D721Med (cell line): ENCODE measurements around the gene BRD7.

ENCODE experiments used
- DNase-seq: peaks from one replicate; pipeline ENCODE4 v3.0.0; 2011; ENCODE audit warnings: low spot score; ENCODE audit not compliant: insufficient read length
- FAIRE-seq: peaks from 2 replicates; lab custom pipeline; 2011; peaks lifted over from hg19 to GRCh38; lab: Jason Lieb, UNC
- TF ChIP-seq, protein P1 (sequence below): IDR thresholded peaks from 2 replicates; pipeline ENCODE4 v1.5.1; 2012; ENCODE audit warnings: mild to moderate bottlenecking, control low read depth; ENCODE audit not compliant: insufficient read depth; ENCODE audit errors: missing control alignments

The BRD7 gene

DNA sequence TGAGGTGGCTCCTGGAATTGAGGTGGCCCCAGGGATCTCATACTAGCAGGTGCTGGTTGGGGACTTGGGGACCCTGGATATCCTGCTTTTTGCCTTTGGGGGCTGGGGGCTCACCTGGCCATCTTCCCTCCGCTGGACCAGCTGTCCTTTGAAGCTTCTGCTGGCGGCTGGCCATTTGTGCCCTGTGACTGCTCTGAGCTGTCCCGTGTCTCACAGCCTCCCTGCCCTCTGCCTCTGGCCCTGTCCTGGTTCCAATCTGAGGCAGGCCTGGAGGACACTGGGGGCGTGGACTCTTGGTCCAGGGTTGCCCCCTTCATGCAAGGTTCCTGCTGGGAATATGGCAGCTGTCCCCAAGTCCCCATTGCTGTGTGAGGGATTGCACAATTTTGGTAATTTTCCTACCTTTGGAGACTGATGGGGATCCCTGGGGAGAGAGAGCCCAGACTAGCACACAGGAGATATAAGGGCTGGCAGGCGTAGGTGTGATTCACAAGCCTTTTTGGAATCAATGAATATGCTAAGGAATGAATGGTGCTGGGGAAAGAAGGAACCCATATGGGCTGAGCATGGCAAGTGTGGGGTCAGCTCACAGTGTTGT, 83.3 kb downstream of the BRD7 start:
- FAIRE-seq (no peak), DNase-seq (no peak)
- TF ChIP-seq, protein P1, sequence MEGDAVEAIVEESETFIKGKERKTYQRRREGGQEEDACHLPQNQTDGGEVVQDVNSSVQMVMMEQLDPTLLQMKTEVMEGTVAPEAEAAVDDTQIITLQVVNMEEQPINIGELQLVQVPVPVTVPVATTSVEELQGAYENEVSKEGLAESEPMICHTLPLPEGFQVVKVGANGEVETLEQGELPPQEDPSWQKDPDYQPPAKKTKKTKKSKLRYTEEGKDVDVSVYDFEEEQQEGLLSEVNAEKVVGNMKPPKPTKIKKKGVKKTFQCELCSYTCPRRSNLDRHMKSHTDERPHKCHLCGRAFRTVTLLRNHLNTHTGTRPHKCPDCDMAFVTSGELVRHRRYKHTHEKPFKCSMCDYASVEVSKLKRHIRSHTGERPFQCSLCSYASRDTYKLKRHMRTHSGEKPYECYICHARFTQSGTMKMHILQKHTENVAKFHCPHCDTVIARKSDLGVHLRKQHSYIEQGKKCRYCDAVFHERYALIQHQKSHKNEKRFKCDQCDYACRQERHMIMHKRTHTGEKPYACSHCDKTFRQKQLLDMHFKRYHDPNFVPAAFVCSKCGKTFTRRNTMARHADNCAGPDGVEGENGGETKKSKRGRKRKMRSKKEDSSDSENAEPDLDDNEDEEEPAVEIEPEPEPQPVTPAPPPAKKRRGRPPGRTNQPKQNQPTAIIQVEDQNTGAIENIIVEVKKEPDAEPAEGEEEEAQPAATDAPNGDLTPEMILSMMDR = no peak

DNA sequence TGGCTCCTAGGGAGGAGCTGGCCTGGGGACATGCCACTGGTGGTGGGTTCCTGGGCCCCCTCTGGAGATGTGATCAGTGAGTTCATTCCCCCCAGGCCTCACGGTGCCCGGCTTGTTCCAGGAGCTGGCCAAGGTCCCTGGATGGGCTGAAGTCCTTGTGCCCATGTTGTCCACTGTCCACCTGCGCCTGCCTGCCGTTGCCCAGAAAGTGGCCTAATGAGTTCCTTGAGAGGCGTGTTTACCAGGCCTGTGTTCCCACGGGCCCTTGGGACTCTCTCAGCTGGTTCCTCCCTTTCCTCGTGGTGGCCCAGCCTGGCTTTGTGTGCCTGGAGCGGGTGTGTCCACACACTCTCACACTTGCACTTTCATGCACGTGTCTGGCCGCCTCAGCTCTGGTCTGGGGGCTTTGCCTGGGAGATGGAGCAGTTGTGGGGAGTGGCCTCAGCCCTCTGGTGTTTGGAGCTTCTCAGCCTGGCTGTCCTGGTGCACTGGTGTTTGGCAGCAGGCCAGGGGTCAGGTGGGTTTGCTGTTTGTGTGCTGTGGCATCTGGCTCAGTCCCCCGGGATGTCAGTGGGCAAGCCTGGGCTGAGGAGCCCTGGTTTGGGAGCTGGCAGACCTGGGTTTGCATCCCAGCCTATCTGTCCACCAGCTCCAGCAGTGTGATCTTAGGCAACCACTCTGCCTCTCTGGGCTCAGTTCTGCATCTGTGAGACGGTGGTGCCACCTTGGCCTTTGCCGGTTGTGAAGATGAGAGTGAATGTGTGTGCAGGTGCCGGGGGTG, 84.5 kb downstream of the BRD7 start:
- TF ChIP-seq, protein P1 = no peak
- DNase-seq (no peak), FAIRE-seq (no peak)

DNA sequence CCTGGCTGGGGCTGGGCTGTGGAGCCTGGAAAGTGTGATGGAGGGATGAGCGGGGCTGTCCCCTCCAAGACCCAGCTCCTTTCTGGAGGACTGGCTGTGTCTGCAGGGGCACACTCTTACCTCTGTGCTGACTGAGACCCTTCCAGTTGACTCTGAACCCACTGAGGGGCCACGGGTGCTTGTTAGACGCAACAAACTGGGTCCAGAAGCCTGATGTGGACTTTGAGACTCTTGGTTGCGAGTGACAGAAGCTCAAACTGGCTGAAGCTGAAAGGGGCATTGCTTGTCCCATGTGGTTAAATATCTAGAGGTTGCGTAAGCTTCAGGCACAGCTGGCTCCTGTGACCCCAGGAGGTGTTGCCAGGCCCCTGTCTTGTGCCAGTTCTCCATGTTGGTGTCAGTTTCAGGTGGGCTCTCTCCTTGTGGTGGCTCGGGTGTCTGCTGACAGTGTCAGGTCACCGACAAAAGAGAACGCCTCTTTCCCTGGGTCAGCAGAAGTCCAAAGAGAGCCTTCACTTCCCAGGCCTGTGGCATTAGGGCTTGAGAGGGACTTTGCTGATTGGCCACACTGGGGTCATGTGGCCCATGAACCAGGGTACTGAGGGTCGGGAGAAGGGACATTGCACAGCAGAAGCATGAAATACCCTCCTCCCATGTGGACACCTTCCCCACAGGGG, 85.7 kb downstream of the BRD7 start:
- FAIRE-seq (no peak), DNase-seq (no peak)

DNA sequence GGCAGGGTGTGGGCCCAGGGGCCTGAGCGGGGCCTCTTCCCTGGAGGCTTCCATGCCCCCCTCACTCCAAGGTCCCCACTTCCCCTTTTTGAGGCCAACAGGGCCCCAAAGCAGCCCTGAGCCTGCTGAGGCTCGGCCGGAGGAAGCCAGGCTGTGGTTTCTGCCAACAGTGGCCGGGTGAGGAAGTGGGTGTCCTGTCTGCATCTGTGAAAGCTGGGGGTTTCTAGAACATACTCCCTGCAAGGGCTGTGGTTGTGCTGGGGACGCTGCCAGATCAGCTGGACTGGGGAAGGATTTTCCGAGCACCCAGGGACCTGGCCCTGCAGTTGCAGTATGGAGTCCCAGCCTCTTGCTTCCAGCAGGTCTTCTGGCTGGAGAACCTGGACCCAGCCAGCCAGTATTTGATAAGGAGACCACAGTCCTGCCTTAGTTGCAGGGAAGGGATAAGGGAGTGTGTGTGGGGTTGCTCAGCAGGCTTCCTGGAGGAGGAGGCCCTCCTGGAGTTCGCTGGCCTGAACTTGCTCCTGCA, 86.7 kb downstream of the BRD7 start:
- TF ChIP-seq, protein P1 = no peak
- FAIRE-seq (no peak), DNase-seq (no peak)

More for the DNA sequence above, 85.7 kb downstream of the BRD7 start:
- TF ChIP-seq, protein P1 = no peak

GRCh38 chr16:50281391-50282009, 87.3 kb downstream of the BRD7 start:
- TF ChIP-seq, protein P1 = no peak
- no peak for DNase-seq
- no peak for FAIRE-seq

DNA sequence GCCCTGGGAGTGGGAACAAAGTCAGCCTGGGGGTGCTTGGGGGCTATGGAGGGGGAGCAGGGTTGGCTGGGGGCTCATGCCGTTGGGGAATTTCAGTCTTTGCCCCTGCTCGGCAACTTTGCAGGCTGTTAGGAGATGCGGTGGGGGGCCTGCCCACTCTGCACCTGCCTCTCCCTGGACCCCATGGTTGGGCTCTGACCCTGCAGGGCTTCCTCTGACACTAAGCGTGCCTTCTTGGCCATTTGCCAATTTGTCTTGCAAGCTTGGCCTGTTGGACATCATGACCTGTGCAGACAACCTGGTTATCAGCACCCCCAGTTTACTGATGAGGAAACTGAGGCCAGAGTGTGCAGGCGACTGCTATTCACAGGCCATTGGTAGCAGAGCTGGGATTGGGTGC, 87.9 kb downstream of the BRD7 start:
- TF ChIP-seq, protein P1 = no peak
- no peak for FAIRE-seq

More for the DNA sequence above, 87.9 kb downstream of the BRD7 start:
- DNase-seq = no peak
